Stomach (tissue), 4 donors: Measurements from ENCODE around the gene TUBGCP2.

ENCODE experiments used
- POLR2A ChIP-seq, 4 donors: fragments of 450-650 bp; IDR thresholded peaks; one replicate each; pipeline ENCODE4 v1.6.1; 2016; ENCODE audit warnings: antibody characterized with exemption in 4 of 4, control low read depth in 2 of 4, mild to moderate bottlenecking in 1 of 4, moderate library complexity in 1 of 4
- POLR2AphosphoS5 ChIP-seq, 3 donors: sonication (generic); formaldehyde crosslinking; IDR thresholded peaks; one replicate each; pipeline ENCODE4 v1.6.1; 2016; ENCODE audit warnings: antibody characterized with exemption in 3 of 3
- TF ChIP-seq, protein P1 (sequence below), 7 experiments: fragments of 450-650 bp in 4 of 7; fragments of 200-600 bp in 3 of 7; sonication (generic) in 3 of 7; IDR thresholded peaks; one replicate each; pipeline ENCODE4 v1.5.1; 2016 to 2019; ENCODE audit warnings: antibody characterized with exemption in 7 of 7, control low read depth in 2 of 7, mild to moderate bottlenecking in 1 of 7

- TF ChIP-seq, protein P1, sequence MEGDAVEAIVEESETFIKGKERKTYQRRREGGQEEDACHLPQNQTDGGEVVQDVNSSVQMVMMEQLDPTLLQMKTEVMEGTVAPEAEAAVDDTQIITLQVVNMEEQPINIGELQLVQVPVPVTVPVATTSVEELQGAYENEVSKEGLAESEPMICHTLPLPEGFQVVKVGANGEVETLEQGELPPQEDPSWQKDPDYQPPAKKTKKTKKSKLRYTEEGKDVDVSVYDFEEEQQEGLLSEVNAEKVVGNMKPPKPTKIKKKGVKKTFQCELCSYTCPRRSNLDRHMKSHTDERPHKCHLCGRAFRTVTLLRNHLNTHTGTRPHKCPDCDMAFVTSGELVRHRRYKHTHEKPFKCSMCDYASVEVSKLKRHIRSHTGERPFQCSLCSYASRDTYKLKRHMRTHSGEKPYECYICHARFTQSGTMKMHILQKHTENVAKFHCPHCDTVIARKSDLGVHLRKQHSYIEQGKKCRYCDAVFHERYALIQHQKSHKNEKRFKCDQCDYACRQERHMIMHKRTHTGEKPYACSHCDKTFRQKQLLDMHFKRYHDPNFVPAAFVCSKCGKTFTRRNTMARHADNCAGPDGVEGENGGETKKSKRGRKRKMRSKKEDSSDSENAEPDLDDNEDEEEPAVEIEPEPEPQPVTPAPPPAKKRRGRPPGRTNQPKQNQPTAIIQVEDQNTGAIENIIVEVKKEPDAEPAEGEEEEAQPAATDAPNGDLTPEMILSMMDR (IDR thresholded peaks at IDR 0.05) = no peak
- TF ChIP-seq POLR2AphosphoS5 (IDR thresholded peaks at IDR 0.05) (no peak), POLR2A (IDR thresholded peaks at IDR 0.05) (no peak)
Observed at GRCh38 chr10:133255323-133255722, 53.3 kb downstream of the TUBGCP2 start.
